Endothelial cell of umbilical vein (primary cell): ENCODE data around the gene KASH5.

Experiments
- CTCF ChIP-seq, 2 donors: IDR thresholded peaks; 1 replicate in 1 of 2; 2 replicates in 1 of 2; pipeline ENCODE4 v1.5.1; 2011; ENCODE audit warnings: low read length in 2 of 2, mild to moderate bottlenecking in 2 of 2, moderate library complexity in 2 of 2, control low read depth in 1 of 2, inconsistent platforms in 1 of 2, low read depth in 1 of 2; ENCODE audit not compliant: insufficient read depth in 1 of 2; ENCODE audit errors: extremely low read depth in 1 of 2
- EZH2 ChIP-seq: IDR thresholded peaks from 2 replicates; pipeline ENCODE4 v1.6.1; 2012; ENCODE audit warnings: borderline replicate concordance, low read depth, mild to moderate bottlenecking, moderate library complexity, low read length, inconsistent platforms; ENCODE audit not compliant: severe bottlenecking
- FOS ChIP-seq: IDR thresholded peaks from 2 replicates; pipeline ENCODE4 v1.6.1; 2011; ENCODE audit warnings: mild to moderate bottlenecking, low read length, moderate library complexity, borderline replicate concordance; ENCODE audit not compliant: insufficient read depth
- GATA2 ChIP-seq: IDR thresholded peaks from 2 replicates; pipeline ENCODE4 v1.7.0; 2011; ENCODE audit warnings: low read depth, mild to moderate bottlenecking, moderate library complexity, mixed read lengths, low read length; ENCODE audit not compliant: insufficient read length, insufficient read depth
- MAX ChIP-seq: IDR thresholded peaks from 2 replicates; pipeline ENCODE4 v1.6.1; 2011; ENCODE audit not compliant: insufficient read depth, insufficient read length
- MYC ChIP-seq: IDR thresholded peaks from one replicate; pipeline ENCODE4 v1.6.1; 2011; ENCODE audit warnings: mild to moderate bottlenecking, low read depth, low read length
- POLR2A ChIP-seq: IDR thresholded peaks from 2 replicates; pipeline ENCODE4 v1.6.1; 2012; ENCODE audit warnings: low read depth, mild to moderate bottlenecking, control low read depth, low read length
- POLR2AphosphoS5 ChIP-seq: IDR thresholded peaks from 2 replicates; pipeline ENCODE4 v1.6.1; 2012; ENCODE audit warnings: low read depth, mild to moderate bottlenecking, control low read depth, low read length, moderate library complexity; ENCODE audit not compliant: insufficient read depth

GRCh38 chr19:49430678-49431329 is 42.8 kb downstream of the KASH5 start:
- TF ChIP-seq POLR2A (no peak), CTCF (IDR thresholded peaks at IDR 0.05; ENCODE audit: extremely low read depth in 1 of 2, insufficient read depth in 1 of 2, low read depth in 1 of 2, low read length in 2 of 2) (peak; percentile 17 to 27), MAX (peak; percentile 68), FOS (no peak), EZH2 (no peak), MYC (no peak), POLR2AphosphoS5 (no peak), GATA2 (no peak)
